ENCODE results near the gene PTPRT.

DNA sequence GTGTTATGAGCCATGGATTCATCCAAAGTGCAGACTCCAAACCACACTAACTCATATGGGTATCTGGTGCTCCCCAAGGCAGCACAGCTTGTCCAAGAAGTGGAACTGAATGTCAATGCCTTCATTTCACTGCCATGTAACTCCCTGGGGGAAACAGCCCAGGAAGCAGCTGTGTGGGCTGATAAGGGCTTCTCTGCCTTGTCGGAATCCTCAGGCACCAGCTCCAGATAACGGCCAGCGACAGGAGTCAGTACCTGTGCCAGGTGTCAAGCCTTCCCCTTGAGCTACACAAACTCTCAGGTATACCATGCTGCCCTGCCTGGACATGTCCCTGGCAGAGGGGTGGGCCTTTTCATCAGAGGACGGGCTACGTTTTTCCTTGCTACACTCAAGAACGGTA, 819.6 kb downstream of the PTPRT start:
- TF ChIP-seq, protein P1, sequence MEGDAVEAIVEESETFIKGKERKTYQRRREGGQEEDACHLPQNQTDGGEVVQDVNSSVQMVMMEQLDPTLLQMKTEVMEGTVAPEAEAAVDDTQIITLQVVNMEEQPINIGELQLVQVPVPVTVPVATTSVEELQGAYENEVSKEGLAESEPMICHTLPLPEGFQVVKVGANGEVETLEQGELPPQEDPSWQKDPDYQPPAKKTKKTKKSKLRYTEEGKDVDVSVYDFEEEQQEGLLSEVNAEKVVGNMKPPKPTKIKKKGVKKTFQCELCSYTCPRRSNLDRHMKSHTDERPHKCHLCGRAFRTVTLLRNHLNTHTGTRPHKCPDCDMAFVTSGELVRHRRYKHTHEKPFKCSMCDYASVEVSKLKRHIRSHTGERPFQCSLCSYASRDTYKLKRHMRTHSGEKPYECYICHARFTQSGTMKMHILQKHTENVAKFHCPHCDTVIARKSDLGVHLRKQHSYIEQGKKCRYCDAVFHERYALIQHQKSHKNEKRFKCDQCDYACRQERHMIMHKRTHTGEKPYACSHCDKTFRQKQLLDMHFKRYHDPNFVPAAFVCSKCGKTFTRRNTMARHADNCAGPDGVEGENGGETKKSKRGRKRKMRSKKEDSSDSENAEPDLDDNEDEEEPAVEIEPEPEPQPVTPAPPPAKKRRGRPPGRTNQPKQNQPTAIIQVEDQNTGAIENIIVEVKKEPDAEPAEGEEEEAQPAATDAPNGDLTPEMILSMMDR (conservative IDR thresholded peaks at IDR 0.05 in 1 of 2, IDR thresholded peaks at IDR 0.05 in 1 of 2; ENCODE audit: low read depth in 1 of 2, low read length in 2 of 2), result no peak
- TF ChIP-seq EZH2 (IDR thresholded peaks at IDR 0.05; ENCODE audit: low read length, missing control alignments), result no peak
